ENCODE data around the gene MRPS25.

DNA sequence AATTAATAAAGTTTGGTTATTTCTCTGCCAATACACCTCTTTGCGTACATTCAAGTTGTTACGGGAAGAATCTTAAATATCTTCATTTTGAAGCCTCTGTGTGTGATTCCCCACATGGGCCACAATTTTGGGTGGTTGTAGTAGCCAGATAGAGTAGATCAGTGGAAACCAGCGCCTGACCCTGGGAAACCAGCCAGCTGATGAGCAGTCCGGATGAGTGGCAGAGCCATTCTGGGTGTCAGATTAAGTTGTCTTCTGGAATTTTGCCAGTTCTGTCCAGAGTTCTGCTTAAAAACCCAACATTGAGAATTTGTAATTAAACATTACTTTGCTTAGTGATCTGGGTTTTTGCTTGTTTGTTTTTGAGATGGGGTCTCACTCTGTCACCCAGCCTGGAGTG lies 49.7 kb downstream of the MRPS25 start:
- TF ChIP-seq, protein P1, sequence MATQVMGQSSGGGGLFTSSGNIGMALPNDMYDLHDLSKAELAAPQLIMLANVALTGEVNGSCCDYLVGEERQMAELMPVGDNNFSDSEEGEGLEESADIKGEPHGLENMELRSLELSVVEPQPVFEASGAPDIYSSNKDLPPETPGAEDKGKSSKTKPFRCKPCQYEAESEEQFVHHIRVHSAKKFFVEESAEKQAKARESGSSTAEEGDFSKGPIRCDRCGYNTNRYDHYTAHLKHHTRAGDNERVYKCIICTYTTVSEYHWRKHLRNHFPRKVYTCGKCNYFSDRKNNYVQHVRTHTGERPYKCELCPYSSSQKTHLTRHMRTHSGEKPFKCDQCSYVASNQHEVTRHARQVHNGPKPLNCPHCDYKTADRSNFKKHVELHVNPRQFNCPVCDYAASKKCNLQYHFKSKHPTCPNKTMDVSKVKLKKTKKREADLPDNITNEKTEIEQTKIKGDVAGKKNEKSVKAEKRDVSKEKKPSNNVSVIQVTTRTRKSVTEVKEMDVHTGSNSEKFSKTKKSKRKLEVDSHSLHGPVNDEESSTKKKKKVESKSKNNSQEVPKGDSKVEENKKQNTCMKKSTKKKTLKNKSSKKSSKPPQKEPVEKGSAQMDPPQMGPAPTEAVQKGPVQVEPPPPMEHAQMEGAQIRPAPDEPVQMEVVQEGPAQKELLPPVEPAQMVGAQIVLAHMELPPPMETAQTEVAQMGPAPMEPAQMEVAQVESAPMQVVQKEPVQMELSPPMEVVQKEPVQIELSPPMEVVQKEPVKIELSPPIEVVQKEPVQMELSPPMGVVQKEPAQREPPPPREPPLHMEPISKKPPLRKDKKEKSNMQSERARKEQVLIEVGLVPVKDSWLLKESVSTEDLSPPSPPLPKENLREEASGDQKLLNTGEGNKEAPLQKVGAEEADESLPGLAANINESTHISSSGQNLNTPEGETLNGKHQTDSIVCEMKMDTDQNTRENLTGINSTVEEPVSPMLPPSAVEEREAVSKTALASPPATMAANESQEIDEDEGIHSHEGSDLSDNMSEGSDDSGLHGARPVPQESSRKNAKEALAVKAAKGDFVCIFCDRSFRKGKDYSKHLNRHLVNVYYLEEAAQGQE (IDR thresholded peaks at IDR 0.05; ENCODE audit: insufficient read depth in 1 of 2, low read depth in 2 of 2, low read length in 1 of 2) = no peak
- TF ChIP-seq, protein P2, sequence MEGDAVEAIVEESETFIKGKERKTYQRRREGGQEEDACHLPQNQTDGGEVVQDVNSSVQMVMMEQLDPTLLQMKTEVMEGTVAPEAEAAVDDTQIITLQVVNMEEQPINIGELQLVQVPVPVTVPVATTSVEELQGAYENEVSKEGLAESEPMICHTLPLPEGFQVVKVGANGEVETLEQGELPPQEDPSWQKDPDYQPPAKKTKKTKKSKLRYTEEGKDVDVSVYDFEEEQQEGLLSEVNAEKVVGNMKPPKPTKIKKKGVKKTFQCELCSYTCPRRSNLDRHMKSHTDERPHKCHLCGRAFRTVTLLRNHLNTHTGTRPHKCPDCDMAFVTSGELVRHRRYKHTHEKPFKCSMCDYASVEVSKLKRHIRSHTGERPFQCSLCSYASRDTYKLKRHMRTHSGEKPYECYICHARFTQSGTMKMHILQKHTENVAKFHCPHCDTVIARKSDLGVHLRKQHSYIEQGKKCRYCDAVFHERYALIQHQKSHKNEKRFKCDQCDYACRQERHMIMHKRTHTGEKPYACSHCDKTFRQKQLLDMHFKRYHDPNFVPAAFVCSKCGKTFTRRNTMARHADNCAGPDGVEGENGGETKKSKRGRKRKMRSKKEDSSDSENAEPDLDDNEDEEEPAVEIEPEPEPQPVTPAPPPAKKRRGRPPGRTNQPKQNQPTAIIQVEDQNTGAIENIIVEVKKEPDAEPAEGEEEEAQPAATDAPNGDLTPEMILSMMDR (IDR thresholded peaks at IDR 0.05) = no peak
- TF ChIP-seq POLR2AphosphoS5 (IDR thresholded peaks at IDR 0.05; ENCODE audit: low read depth, low read length) = no peak
